ENCODE data around the gene GNB1L.

The GNB1L gene

GRCh38 chr22:19772673-19773469 is 81.8 kb downstream of the GNB1L start:
- no peak for DNase-seq

DNA sequence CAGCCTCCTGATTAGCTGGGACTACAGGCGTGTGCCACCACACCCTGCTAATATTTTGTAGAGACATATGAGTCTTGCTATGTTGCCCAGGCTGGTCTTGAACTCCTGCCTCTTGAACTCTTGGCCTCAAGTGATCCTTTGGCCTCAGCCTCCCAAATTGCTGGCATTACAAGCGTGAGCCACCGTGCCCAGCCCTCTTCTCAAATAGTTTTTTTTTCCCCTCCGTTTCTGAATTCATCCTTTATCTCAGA is 82.3 kb downstream of the GNB1L start:
- DNase-seq: no peak

DNA sequence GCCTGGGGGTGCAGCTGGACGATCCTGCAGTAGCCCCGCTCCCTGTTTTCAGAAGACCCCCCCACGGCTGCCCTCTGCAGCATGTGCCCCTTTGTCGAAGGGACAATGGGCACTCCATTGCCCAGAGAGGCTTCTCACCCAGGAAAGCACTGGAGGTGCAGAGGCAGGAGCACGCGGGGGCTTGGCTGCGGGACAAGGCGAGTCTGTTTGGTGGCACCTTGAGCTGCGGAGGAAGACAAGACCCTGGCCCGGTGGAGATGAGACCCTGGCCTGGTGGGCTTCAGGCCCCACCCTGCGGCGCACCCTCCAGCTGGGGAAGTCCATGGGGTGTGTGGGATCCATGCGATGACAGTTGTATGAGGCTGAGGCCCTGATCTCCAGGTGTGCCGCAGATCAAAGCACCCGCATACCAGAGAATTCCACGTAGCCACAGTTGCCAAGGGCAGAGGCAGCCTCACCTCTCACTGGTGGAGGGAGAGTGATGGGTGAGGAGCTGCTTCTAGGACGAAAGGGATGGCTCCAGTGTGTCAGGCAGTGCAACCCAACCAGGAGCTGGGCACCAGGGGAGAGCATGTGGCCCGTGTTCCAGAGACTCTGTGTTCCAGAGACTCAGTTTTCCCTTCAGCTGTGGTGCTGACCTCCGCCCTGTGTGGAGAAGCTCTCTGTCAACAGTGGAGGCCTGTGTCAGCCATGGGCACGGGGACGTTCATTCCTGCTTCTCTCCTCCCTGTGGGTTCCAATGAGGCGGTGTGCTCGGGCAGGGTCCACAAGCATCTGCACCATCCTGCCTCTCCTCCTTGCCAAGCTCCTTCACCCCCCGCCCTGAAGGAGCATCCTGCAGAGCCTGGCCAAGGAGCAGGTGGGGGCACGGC is 84.1 kb downstream of the GNB1L start:
- no peak for DNase-seq

- no peak for DNase-seq
Observed at GRCh38 chr22:19769393-19769715, 85.3 kb downstream of the GNB1L start.

DNA sequence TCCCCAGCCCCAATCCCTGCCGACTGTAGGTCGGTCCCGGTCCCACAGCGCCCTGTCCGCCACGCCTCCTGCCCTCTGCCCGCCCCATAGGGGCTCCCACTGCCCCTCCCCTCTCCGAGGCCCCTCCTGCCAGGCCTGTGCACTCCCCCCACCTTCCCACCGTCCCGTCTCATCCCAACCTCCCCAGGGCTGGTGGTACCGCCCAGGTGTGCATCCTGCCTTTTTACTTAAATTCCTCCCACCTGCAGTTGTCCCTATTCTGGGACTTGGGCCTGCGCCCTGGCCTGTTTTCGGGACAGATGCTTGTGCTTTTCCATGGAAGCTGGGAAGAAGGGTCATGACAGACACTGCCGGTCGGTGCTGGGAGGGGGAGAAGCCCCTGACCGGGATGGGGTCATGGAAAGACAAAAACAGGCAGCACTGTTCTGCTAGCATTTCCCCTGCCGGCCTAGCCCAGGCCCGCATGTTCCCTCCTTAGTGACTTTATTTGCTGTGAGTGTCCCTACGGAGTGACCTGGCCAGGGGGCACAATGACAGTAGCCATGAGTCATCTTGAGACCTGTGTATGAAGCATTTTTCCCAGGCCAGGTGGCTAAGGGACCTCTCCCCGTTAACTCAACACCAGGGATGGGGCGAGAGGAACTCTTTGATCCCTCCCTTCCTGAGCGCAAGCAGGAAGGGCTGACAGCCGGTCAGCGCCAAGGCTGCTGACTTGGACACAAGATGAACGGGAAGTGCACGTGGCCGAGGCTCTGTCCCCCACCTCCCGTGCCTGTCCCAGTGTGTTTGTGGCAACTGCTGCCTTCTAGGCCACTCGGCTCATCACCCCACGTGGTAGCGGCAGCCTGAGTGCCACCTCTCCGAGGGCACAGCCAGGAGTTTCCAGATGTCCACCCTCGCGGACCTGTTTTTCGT is 87.0 kb downstream of the GNB1L start:
- no peak for DNase-seq

- peak; percentile 12 for DNase-seq
Observed at GRCh38 chr22:19766511-19767426, 87.9 kb downstream of the GNB1L start.

- no peak for DNase-seq
Observed at GRCh38 chr22:19766240-19766510, 88.5 kb downstream of the GNB1L start.

GRCh38 chr22:19765477-19766239 is 89.0 kb downstream of the GNB1L start:
- no peak for DNase-seq

DNA sequence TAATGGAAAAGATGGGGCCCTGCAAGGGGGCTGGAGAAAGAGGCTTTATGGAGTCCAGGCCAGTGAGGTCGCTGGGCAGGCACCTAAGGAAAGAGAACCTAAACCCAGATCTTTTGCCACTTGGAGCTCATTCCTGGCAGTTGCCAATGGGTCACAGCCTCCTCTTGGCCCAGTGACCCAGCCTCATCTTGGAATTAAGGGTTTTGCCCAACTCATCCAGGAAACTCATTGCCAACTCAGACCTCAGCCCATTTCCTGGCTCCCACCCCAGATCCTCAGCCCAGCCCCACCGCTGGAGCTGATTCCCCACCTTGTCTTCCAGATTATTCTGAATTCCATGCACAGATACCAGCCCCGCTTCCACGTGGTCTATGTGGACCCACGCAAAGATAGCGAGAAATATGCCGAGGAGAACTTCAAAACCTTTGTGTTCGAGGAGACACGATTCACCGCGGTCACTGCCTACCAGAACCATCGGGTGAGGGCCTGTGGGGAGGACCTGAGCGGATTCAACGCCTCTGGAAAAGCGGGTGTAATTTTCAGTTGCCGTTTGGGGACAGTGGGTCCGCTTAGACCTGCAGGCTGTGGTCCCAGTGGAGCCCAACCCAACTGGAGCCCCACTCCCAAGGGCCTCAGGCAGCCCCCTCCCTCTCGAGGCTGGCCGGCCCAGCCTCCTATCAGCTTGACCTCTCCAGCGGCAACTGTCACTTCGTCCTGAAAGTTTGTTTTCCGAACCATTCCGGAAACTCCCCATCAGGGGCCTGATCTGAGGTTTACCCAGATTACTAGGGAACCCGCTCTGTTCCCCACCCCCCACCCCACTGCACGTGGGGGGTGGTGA is 89.8 kb downstream of the GNB1L start:
- no peak for DNase-seq

GRCh38 chr22:19764299-19764593 is 90.4 kb downstream of the GNB1L start:
- no peak for DNase-seq

- DNase-seq: no peak
Observed at GRCh38 chr22:19763458-19764298, 91.0 kb downstream of the GNB1L start.

DNA sequence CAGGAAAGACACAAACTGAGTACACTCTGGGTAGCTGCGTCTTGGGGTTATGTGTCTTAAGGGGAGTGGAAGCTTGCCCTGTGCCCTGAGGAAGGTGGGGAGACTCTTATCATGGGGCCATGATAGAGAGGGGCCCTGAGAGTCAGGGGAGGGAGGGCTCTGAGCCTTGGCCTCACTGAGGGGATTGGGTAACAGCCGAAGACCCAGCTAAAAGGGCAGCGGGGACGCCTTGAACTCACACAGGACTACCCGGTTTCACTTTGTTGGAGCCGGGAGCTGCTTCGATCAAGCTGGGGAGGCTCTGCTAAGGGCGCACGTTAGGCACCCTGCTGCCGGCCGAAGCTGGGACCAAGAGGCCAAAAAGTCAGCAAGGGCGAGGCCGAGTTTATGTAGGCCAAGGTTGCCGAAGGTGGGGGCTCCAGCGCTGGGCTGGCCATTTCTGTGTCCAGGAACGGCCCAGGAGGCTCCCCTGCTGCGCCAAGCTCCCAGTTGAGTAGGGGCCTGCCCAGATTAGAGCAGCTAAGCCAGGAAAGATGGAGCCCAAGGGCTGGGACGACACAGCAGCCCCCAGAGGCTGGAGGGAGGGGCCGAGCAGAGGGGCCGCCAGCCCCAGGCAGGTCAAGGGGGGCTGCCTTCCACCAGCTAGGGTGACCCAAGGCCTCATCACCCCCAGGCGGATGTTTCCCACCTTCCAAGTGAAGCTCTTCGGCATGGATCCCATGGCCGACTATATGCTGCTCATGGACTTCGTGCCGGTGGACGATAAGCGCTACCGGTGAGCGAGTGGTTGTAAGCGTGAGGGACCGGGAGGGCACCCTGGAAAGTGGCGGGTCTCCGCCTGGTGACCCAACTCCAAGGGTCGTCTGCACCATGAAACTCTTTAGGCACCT is 91.9 kb downstream of the GNB1L start:
- no peak for DNase-seq

DNA sequence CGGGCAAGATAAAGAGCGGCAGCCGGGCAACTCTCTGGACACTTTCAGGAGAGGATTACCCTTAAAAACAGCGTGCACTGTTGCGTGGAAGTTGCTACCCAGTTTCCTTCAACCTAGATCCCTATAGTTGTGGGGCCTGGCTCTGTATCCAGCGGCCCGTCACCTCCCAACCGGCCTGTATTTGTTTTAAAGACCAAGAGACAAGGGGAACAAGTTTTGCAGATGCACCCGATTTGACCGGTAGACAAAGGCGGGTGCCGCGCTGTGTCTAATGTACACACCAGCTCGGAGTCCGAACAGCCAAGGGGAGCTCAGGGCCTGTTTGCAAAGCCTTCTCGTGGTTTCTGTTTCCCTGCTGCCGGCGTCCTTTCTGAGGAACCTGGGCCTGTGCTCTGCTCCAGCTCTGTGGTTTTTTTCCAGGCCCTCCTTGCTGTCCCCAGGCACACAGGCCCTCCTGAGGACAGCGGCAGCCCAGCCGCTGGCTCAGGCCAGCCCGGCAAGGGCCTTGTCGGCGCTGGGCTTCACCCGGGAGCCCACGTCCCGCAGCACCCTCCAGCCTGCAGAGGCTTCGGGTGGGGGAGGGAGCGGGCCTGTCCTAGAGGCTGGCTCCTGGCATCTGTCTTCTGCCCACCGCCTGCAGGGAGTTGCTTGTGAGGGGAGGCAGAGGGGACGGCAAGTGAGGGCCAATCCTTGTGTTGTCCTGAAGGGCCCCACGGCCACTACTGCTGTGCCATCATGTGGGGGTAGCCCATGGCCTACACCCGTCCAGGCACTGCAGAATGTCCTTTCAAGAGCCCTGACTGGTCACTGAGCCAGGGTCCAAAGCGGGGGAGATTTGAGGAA is 92.7 kb downstream of the GNB1L start:
- DNase-seq: no peak

DNA sequence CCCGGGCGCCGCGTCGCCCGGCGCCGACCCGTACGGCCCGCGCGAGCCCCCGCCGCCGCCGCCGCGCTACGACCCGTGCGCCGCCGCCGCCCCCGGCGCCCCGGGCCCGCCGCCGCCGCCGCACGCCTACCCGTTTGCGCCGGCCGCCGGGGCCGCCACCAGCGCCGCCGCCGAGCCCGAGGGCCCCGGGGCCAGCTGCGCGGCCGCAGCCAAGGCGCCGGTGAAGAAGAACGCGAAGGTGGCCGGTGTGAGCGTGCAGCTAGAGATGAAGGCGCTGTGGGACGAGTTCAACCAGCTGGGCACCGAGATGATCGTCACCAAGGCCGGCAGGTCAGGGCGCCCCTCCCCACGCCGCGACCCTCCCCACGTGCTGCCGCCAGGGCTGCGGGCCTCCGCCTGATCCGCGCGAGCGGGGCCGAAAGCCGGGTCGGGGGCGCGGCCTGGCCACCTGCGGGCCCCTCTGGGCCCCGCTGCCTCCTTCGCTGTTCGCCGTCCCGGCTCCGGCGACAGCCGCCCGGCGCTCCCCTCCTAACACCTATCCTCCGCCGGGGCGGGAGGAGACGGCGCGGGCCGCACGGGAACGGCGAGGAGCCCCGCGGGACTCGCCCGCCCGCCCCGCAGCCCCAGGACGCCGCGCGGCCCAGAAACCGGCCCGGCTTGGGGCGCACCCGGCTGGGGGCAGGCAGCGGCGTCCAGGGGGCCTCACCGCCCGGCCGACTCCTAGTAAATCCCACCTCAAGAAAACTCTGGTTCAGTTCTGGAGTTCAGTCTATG is 93.5 kb downstream of the GNB1L start:
- no peak for DNase-seq

- no peak for DNase-seq
Observed at GRCh38 chr22:19760058-19760950, 94.4 kb downstream of the GNB1L start, which contains the start of gene TBX1. TSS of gene TBX1 (plus strand) at chr22:19760778. CDS start at chr22:19760844, 66 bp downstream.

- DNase-seq: no peak
Observed at GRCh38 chr22:19759427-19760057, 95.1 kb downstream of the GNB1L start.
